Neural progenitor cell (in vitro differentiated cells): Measurements from ENCODE around the gene OTULIN.

Experiments used
- EZH2 ChIP-seq: fragments of 200-600 bp; sonication (generic); IDR thresholded peaks from 2 replicates; pipeline ENCODE4 v1.6.1; 2017; ENCODE audit warnings: antibody characterized with exemption, mild to moderate bottlenecking, moderate library complexity
- EZH2phosphoT487 ChIP-seq: fragments of 200-600 bp; sonication (generic); IDR thresholded peaks from 2 replicates; pipeline ENCODE4 v1.6.1; 2017; ENCODE audit warnings: antibody characterized with exemption
- TF ChIP-seq, protein P1 (sequence below): fragments of 200-600 bp; sonication (generic); IDR thresholded peaks from 2 replicates; pipeline ENCODE4 v1.5.1; 2017; ENCODE audit warnings: antibody characterized with exemption, mild to moderate bottlenecking

DNA sequence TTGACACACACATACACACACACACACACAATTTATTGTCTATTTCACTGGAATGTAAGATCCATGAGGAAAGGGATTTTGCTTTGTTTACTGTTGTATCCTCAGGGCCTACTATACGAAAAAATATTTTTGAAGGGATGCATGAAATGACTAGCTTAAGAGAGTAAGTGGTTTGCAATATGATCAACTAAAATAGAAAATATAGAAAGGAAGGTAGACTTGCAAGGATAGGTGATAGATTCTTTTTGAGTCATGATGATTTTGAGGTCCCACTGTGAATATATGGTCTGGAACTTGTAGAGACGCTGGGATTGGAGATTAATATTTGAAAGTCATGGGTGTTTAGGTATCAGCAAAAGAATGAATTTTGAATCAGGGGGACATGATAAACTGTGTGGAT, 28.9 kb upstream of the OTULIN start:
- TF ChIP-seq, protein P1, sequence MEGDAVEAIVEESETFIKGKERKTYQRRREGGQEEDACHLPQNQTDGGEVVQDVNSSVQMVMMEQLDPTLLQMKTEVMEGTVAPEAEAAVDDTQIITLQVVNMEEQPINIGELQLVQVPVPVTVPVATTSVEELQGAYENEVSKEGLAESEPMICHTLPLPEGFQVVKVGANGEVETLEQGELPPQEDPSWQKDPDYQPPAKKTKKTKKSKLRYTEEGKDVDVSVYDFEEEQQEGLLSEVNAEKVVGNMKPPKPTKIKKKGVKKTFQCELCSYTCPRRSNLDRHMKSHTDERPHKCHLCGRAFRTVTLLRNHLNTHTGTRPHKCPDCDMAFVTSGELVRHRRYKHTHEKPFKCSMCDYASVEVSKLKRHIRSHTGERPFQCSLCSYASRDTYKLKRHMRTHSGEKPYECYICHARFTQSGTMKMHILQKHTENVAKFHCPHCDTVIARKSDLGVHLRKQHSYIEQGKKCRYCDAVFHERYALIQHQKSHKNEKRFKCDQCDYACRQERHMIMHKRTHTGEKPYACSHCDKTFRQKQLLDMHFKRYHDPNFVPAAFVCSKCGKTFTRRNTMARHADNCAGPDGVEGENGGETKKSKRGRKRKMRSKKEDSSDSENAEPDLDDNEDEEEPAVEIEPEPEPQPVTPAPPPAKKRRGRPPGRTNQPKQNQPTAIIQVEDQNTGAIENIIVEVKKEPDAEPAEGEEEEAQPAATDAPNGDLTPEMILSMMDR, result no peak
- TF ChIP-seq EZH2 (no peak), EZH2phosphoT487 (no peak)
